T-helper 17 cell (primary cell): ENCODE results near the gene SLC6A2. TPM values are rescaled to one million over a fixed set of nuclear protein-coding genes. Genes with fewer than 3 reads are reported as not detected.
"Not testable (repeated sequence)": the region's sequence is repeated elsewhere in the genome, so short reads cannot be mapped to it uniquely, and the experiment has no call there.

Experiments used
- ATAC-seq: fragments of 150-1000 bp; cut with Tn5 transposase; 2 replicates; pipeline ENCODE4 v1.10.0; 2021; ENCODE audit warnings: mild to moderate bottlenecking, moderate library complexity
- DNase-seq, 3 donors: peaks; one replicate each; pipeline versions ENCODE4 v3.0.0 to v3.0.0-alpha.2; 2020 to 2021
- H3K9me3 ChIP-seq: one replicate; pipeline ENCODE4 v1.7.0; 2013; ENCODE audit warnings: low read length, mild to moderate bottlenecking; ENCODE audit not compliant: control insufficient read depth, poor library complexity, severe bottlenecking
- H3K27ac Mint-ChIP-seq: one replicate; pipeline ENCODE4 v1.8.0; 2022; ENCODE audit warnings: mild to moderate bottlenecking, moderate library complexity, mixed read lengths
- H3K27me3 Mint-ChIP-seq: one replicate; pipeline ENCODE4 v1.8.0; 2022; ENCODE audit warnings: mixed read lengths
- H3K36me3 Mint-ChIP-seq: one replicate; pipeline ENCODE4 v1.8.0; 2022; ENCODE audit warnings: low read depth, mixed read lengths
- H3K4me1 Mint-ChIP-seq: one replicate; pipeline ENCODE4 v1.8.0; 2022; ENCODE audit warnings: mild to moderate bottlenecking, mixed read lengths
- H3K4me3 Mint-ChIP-seq: one replicate; pipeline ENCODE4 v1.8.0; 2022; ENCODE audit warnings: mild to moderate bottlenecking, moderate library complexity, mixed read lengths
- total RNA-seq, 4 donors: library from RNA in 2 of 4; stranded (reverse) in 2 of 4; gene quantifications; one replicate each; pipeline ENCODE4 v1.2.3 and lab custom pipeline; 2022 to 2026

Gene SLC6A2
- total RNA-seq, 2 donors from 2014 or later = not detected

- H3K27me3 Mint-ChIP-seq, DNase-seq, ATAC-seq, H3K4me1 Mint-ChIP-seq, H3K9me3 ChIP-seq, H3K36me3 Mint-ChIP-seq: not testable (repeated sequence)
- H3K27ac Mint-ChIP-seq = peak overlapping the region; percentile 0
- H3K4me3 Mint-ChIP-seq = peak overlapping the region; percentile 51
Observed at GRCh38 chr16:55753145-55753631, 97.4 kb downstream of the SLC6A2 start.

Other genes with a start within 250 kb of the SLC6A2 start
- not detected for gene MMP2, start 176.8 kb upstream of the SLC6A2 start, total RNA-seq
- 1 to 10 TPM in 1 of 2 donors, under 1 TPM in 1; 0.37 to 1.2 TPM for gene LPCAT2, start 146.9 kb upstream of the SLC6A2 start, total RNA-seq
- not detected for gene CAPNS2, start 89.3 kb upstream of the SLC6A2 start, total RNA-seq
- 1 to 10 TPM in 1 of 2 donors, under 1 TPM in 1; 0.42 to 1.9 TPM for gene CES1, start 177.1 kb downstream of the SLC6A2 start, total RNA-seq
- not detected for gene CES5A, start 219.4 kb downstream of the SLC6A2 start, total RNA-seq